Stimulated activated CD4-positive, alpha-beta T cell treated with anti-CD3 and anti-CD28 coated beads, Interleukin-15, amount 100 ng/mL, for 1 hour (primary cell): Measurements from ENCODE around the gene VEGFB.

Source experiments
- DNase-seq, 2 donors: peaks; one replicate each; pipeline ENCODE4 v3.0.0-alpha.2; 2020; ENCODE audit warnings: low read depth in 1 of 2, low spot score in 1 of 2

VEGFB gene

DNA sequence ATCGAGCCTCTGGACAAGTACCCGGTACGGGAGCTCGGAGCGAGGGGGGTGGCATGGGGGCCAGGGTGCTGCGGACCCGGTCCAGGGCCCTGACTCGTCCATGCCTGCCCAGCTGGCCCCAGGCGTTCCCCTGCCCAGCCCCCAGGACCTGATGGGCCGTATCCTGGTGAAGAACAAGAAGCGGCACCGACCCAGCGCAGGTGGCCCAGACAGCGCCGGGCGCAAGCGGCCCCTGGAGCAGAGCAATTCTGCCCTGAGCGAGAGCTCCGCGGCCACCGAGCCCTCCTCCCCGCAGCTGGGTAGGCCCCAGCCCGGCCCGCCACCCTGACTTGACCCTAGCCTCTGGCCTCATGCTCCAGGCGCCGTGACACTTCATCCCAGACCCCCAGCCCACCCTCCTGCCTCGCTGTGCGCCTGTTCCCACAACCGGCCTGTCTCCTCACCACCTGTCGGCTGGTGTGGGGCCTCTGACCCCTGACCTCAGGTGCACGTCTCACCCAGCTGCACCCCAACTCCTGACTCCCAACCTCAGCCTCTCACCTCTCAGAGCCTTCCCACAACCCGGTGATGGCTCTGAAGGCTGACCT lies 24.7 kb downstream of the VEGFB start:
- DNase-seq, result no peak

DNA sequence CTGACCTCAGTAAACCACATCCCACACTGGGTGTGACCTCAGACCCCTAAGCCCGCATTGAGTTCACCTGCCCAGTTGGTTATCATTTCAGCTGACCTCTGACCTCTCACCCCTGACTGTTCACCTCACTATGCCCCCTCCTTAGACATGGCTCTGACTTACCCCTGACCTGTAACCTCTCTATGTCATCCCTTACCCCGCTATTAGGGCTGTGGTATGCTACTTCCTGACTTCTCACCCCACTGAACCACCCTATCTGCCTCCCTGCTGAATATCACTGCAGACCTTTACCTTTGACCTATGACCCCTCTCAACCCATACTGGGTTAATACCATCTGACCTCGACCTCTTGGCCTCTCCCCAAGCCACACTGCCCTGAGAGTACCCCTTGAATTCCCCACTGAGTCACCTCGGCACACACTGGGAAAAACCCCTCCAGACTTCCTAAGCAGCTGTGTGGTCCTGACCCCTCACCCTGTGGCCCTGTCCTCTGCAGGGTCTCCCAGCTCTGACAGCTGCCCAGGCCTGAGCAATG lies 25.2 kb downstream of the VEGFB start:
- DNase-seq, result no peak

DNA sequence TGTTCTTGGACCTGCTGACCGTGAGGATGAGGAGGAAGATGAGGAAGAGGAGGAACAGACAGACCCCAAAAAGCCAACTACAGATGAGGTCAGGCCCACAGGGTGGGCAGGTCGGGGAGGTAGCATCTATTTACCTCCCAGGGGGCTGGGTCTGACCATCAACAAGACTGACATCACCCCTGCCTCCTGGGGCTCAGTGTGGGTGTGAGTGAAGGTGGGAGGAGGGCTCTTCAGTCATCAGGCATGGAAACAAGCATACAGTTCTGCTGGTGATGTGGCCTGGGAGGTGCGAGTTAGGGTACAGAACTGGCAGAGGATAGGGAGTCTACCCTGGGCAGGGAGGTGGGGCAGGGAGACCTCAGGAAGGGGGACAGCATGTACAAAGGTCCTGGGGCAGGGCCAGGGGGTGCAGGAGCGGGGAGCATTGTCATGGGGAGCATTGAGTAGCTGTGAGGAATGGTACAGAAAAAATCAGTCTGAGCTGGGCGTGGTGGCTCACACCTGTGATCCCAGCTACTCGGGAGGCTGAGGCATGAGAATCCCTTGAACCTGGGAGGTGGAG lies 25.8 kb downstream of the VEGFB start:
- no peak for DNase-seq

DNA sequence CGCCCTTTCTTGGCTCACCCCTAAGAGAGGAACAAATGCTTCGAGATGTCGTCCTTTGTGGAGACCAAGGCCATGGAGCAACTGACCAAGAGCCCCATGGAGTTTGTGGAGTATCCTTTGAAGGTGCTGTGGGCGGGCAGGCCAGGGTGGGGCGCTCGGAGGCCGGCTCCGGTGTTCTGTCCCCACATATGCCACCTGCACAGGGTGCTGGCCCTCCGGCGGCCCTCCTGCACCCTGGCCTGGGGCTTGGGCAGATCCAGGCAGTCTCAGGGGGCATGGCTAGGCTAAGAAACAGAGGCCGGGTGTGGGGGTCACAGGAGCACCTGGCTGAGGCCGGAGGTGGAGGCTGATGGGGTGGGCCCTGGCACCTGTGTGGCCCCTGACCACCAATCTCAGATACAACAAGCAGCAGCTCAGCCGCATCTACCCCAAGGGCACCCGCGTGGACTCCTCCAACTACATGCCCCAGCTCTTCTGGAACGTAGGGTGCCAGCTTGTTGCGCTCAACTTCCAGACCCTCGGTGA lies 27.2 kb downstream of the VEGFB start:
- DNase-seq, result no peak

DNA sequence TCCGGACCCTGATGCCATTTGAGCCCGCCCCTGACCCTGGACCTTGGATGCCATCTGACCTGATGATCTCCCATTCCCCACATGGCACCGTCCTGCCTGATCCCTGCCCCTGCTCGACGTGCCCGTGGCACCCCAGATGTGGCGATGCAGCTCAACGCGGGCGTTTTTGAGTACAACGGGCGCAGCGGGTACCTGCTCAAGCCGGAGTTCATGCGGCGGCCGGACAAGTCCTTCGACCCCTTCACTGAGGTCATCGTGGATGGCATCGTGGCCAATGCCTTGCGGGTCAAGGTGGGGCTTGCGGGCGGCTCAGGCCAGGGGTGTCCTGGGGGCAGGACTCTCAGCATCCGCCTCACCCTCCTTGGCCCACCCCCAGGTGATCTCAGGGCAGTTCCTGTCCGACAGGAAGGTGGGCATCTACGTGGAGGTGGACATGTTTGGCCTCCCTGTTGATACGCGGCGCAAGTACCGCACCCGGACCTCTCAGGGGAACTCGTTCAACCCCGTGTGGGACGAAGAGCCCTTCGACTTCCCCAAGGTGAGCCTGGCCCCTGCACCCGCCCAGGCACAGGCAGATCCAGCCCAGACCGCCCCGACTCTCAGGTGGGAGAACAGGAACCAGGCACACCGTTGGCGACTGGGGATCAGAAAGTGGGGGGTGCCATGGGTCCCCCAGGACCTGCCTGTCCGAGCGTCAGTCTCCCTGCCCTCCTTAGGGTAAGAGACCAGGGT lies 28.1 kb downstream of the VEGFB start:
- DNase-seq, result no peak

DNA sequence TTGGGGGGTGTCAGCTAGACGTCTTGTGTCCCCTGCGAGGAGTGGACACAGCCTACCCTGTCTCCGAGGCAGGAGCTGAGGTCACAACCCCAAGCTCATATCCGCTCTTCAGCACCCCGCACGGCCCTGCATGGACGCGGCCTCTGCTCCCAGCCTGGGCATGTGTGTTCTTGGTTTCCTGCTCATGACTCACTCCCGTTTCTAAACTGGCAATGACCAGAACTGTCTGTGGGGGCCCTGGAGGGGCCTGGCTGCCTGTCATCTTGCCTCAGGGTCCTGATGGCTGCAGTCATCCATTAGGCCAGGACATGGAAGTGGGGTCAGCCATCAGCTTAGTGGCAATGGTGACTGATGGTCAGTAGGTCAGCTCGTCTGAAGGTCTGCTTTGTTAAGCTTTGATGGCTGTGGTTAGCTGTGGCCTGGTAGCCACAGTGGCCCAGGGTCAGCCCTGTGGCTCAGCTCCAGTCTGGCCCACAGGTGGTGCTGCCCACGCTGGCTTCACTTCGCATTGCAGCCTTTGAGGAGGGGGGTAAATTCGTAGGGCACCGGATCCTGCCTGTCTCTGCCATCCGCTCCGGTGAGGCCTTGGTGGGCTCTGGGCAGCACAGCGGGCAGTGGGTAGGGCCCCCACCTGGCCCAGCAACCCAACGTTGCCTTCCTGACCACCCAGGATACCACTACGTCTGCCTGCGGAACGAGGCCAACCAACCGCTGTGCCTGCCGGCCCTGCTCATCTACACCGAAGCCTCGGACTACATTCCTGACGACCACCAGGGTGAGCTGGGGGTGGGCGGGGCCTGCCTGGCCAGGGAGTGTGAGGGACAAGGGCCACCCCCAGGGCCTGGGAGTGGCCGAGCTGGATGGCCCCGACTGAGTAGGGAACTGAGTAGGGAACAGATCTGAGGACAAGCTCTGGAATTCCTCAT lies 28.9 kb downstream of the VEGFB start:
- DNase-seq, result no peak

DNA sequence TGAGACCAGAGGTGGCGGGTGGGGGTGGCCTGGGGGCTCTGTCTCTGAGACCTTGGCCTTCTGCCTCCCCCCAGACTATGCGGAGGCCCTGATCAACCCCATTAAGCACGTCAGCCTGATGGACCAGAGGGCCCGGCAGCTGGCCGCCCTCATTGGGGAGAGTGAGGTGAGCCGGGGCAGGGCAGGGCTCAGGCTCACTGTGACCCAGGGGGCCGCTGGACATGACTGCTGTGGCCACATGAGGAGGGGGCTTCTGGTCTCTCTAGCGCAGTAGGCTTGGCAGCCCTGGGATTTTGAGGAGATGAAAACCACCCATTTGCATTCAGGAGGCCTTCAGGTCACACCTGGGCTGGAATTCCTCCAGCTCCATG lies 29.5 kb downstream of the VEGFB start:
- DNase-seq, result no peak

DNA sequence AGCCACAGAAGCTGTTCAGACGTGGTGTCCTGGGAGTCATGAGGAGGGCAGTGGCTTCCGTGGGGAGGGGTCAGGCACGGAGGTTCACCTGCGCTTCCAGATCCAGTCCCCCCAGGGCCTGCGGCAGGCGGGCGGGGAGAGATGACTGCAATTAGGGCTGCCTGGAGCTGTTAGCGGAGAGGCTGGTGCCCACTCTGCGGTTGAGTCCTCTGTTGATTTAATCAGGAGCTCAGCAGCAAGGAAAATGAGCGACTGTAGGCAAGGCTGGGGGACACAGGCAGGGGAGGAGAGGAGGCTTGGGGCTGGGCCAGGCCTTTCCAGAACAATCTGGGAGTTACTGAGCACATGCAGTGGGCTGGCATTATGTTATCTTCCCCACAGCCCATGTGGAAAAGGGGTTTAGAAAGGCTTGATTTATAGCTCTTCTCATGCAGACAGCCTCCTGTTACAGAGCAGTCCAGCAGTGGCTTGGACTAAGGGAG lies 30.0 kb downstream of the VEGFB start:
- no peak for DNase-seq

DNA sequence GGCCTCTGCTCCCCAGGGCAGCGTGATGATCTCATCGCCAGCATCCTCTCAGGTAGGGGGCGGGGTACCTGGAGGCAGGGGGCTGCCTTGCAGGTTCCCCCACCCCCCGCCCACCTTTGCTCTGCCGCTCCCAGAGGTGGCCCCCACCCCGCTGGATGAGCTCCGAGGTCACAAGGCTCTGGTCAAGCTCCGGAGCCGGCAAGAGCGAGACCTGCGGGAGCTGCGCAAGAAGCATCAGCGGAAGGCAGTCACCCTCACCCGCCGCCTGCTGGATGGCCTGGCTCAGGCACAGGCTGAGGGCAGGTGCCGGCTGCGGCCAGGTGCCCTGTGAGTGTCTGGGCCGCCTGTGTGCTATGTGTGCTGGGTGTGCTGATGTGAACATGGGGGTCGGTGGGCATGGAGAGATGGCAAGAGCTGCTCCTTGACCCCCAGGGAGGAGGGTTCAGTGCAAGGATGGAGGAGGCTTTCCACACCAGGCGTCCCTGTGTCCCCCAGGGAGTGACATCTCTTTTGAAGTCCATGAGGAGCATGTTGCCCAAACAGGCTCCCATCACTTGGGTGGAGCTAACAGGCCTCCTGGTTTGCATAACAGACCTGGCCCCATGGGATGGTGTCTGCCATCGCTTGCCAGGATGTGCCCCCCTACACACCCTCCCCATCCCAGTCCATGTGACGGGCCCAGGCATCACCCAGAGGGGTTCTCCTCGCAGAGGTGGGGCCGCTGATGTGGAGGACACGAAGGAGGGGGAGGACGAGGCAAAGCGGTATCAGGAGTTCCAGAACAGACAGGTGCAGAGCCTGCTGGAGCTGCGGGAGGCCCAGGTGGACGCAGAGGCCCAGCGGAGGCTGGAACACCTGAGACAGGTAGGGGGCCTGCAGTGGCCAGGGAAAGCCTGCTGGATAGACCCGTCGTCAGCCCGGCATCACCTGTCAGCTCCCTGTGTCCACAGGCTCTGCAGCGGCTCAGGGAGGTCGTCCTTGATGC lies 31.1 kb downstream of the VEGFB start:
- no peak for DNase-seq

DNA sequence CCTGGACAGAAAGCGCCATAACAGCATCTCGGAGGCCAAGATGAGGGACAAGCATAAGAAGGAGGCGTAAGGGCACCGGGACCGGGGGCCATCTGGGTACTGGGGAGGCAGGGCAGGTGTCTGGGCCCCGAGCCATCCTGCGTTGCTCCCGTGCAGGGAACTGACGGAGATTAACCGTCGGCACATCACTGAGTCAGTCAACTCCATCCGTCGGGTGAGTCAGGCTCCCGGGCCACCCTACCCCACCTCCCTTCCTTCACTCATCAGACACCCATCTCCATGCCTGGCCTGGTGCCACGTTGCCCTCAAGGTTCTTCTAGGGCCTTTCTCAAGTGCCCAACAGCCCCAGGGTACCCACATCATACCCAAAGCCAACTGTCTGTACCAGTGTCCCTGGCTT lies 32.0 kb downstream of the VEGFB start:
- DNase-seq, result no peak

DNA sequence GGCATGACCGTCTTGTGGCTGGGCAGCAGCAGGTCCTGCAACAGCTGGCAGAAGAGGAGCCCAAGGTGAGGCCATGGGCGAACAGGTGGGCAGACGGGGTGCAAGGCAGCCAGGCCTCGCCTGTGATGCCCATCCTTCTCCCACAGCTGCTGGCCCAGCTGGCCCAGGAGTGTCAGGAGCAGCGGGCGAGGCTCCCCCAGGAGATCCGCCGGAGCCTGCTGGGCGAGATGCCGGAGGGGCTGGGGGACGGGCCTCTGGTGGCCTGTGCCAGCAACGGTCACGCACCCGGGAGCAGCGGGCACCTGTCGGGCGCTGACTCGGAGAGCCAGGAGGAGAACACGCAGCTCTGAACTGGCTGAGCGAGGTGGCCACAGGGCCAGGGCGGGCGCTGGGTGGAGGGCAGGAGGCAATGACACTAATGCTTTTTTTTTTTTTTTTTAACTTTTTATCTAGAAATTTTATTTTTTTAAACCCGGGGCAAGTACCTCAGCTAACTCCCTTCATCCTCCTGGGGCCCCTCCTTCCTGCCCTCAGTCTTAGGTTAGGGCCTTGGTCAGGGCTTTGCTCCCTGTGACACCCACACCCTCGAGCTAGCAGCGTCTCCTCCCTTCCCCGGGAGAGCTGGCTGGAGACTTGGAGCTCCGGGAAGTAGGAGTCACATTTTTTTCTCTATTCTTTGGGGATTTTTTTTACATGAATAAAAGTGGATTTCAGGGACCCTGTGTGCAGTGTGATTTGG lies 33.0 kb downstream of the VEGFB start:
- DNase-seq, result no peak

DNA sequence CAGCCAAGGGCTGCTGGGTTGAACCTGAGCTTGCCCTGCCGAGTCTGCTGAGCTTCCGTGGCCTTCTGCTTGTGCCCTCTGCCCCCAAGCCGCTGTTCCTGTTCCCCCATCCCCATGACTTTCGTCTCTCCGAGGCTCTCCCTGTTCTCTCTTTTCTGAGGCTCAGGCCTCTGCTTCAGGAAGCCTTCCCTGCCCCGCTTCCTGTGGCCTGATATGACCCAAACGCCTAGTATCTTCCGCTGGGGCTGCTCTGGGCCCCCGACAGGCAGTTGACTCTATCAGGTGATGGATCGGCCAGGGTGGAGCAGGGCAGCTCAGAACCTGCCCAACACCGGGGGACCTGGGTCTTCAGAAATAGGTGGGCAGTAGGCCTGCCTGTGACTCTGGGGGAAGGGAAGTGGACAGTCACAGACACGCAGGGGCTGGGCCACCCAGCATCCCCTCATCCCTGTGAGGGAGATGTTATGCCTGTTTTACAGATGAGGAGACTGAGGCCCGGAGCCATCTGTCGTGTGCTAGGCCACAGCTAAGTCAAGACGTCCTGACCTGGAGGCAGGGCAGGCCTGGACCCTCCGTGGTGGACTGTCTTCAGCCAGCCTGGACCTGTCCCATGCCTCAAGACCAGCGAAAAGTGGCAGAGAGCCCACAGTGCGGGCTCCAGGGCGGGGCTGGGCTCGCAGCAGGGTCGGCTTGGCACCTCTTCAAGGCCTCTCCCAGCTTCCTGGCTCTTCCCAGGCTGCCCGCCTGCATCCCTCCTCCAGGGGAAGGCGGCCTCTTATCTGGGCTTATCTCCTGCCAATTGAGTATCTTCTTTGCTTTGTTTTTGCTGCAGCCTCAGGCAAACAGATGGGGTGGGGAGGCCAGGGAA lies 33.9 kb downstream of the VEGFB start:
- DNase-seq, result no peak

DNA sequence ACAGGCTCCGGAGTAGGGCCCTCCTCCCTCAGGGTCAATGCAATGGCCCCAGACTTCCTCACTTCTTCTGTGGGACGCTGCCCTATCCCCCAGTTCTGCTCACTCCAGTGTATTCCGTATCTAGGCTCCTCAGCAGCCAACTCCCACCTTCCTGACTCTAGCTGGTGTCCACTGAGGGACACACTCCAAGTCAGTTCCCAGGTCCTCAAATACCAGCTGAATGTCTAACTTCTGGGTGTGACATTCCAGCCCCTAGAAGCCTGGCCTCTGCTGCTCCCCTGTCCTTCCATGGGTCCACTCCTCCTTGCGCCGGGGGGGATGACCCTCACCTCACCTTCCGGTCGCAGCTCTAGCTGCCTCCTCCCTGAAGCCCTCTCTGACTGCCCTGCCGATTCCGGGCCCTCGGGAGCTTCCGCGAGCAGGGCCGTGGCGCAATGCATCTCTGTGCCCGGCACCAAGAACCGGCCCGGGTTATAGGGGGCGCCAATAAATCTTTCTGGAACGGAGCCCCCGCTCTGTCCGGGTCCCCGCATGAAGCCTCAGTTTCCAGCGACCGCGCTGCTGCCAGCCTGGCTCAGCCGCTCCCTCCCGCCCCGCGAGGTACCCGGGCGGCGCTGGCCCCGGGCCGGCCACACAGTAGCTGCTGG lies 34.6 kb downstream of the VEGFB start:
- no peak for DNase-seq

DNA sequence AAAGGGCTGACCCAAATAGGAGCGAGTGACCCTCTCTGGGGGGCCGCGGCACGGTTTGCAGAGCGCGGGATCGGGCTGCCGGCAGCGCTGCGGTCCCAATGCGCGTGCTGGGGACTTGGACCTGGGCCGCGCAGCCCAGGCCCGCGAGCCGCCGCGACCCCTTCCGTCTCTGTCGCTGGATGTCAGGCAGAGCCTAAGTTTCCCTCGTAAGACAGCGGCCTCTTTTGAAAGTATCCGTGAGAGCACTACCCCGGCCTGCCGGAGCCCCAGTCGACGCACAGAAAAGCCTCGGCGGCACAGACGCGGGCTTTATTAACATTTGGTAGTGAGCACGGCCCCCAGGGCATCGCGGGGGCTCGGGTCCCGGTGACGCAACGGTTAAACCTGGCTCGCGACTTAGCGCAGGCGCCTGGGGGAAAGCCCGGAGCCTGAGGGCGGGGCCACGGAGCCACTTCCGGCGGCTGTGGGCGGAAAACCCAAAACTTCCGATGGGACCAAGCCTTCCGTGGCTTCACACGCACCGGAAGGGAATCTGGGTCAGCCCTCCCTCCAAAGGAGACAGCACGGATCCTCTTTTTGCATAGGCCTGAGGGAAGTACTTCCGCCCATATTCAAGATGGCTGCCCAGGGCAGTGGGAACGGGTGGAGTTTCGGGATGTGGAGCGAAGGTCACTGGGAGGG lies 35.3 kb downstream of the VEGFB start:
- DNase-seq, result peak; percentile 95 to 98

DNA sequence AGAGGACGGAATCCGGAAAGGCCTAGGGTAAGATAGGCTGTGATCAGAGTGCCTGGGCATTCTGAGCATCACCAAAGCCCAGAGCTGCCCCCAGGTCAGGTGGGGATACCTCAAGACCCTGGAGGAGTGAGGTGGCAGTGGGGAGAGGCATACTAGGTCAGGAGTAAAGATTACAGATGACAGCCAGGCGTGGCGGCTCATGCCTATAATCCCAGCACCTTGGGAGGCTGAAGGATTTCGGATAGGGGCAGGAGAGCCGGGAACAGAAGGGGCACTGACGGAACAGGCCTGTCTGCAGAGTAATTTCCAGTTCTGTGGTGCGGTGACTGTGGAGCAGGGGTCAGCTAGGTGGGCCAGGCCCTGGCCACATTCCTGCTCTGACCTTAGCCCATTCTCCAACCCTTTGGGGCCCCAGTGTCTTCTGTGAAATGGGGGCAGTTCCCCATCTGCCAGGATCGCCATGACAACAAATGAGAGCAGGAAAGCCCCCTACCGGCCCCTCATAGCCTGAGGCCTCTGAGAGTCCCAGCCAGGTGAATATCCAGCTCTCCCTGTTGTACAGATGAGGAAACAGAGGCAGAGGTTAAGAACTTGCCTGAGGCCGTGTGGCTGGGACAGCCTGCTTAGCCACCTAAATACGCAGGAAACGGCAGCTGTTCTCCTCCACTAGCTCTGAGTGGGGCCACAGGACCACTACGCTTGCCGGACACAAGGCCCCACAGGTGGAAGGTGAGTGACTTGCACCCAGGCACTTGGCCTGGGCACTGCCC lies 40.8 kb downstream of the VEGFB start:
- no peak for DNase-seq

DNA sequence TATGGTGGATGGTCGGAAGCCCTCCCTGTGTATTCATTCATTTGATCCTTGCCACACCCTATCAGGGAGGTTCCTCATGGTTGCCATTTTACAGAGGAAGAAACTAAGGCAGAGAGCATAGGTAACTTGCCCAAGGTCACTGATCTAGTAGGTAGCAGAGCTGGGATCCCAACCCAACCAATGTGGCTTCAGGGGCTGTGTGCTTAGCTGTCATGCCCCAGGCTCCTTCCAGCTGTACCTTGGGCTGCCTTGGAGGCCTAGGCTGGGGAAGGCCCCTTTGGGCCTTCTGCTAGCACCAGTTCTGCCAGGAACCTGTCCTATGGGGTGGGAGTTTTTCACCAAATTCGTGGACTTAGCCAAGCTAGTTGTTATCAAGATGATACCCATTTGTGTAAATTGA lies 41.5 kb downstream of the VEGFB start:
- no peak for DNase-seq
